ENCODE results near the gene MEGF11.

- TF ChIP-seq CTCF (IDR thresholded peaks at IDR 0.05) = no peak
- no peak for TF ChIP-seq EZH2 (IDR thresholded peaks at IDR 0.05)
Measured at GRCh38 chr15:66042624-66043023, 210.9 kb downstream of the MEGF11 start.

Data from neural progenitor cell (in vitro differentiated cells).